ENCODE measurements around the gene TMEM61.

DNA sequence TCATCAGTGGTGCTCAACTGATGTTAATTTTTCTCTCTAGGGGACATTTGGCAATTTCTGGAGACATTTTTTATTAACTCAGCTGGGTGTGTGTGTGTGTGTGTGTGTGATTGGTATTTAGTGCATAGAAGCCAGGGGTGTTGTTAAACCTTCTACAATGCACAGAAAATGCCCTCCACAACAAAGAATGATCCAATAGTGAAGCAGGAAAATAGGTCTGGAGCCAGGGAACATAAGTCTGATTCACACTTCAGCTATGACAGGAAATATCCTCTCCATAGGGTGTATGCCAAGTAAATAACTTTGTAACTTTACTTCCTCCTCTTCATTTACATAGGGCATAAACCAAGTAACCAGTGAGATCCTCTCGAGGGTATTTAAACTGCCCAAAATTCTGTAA lies 25.1 kb upstream of the TMEM61 start:
- TF ChIP-seq, protein P1, sequence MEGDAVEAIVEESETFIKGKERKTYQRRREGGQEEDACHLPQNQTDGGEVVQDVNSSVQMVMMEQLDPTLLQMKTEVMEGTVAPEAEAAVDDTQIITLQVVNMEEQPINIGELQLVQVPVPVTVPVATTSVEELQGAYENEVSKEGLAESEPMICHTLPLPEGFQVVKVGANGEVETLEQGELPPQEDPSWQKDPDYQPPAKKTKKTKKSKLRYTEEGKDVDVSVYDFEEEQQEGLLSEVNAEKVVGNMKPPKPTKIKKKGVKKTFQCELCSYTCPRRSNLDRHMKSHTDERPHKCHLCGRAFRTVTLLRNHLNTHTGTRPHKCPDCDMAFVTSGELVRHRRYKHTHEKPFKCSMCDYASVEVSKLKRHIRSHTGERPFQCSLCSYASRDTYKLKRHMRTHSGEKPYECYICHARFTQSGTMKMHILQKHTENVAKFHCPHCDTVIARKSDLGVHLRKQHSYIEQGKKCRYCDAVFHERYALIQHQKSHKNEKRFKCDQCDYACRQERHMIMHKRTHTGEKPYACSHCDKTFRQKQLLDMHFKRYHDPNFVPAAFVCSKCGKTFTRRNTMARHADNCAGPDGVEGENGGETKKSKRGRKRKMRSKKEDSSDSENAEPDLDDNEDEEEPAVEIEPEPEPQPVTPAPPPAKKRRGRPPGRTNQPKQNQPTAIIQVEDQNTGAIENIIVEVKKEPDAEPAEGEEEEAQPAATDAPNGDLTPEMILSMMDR (IDR thresholded peaks at IDR 0.05) = no peak
- no peak for TF ChIP-seq POLR2AphosphoS5 (IDR thresholded peaks at IDR 0.05)

Data from stomach (tissue), 4 donors.